K562 (cell line): Measurements from ENCODE around the gene SLC24A3. TPM values are rescaled to one million over a fixed set of nuclear protein-coding genes. Genes with fewer than 3 reads are reported as not detected.

Source experiments
- ATAC-seq: fragments of 200-7000 bp; cut with Tn5 transposase; 3 replicates; pipeline ENCODE4 v1.9.1; 2020; ENCODE audit warnings: moderate library complexity
- BruUV-seq: library from RNA; stranded (reverse); fragments of 400-500 nt; replicated peaks from 2 replicates; lab custom pipeline; 2021; lab: Mats Ljungman, UMichigan
- CTCF ChIA-PET: fragments of 300-600 bp; formaldehyde crosslinking; extraction: SDS; loops from one replicate; lab custom pipeline; 2021; ENCODE audit warnings: low intra/inter-chr PET ratio; lab: Yijun Ruan, JAX
- POLR2A ChIA-PET: fragments of 300-600, 350-650 bp; sonication (Branson Sonifier 250); formaldehyde crosslinking; extraction: SDS; loops from one replicate; lab custom pipeline; 2021; ENCODE audit warnings: antibody characterized with exemption, inconsistent platforms; lab: Yijun Ruan, JAX
- DNase-seq, 4 experiments: peaks; one replicate each; pipeline versions ENCODE4 v3.0.0 to v3.0.0-alpha.2; 2011 to 2018; ENCODE audit warnings: low spot score in 3 of 4, mixed read lengths in 3 of 4; ENCODE audit errors: extremely low read depth in 1 of 4
- FAIRE-seq: peaks from 2 replicates; lab custom pipeline; 2011; peaks lifted over from hg19 to GRCh38; lab: Jason Lieb, UNC
- H2AFZ ChIP-seq: 2 replicates; pipeline ENCODE4 v1.6.0; 2011; ENCODE audit warnings: low read depth, low read length, control low read depth, inconsistent platforms
- H3K27ac ChIP-seq: fragments of 200-600 bp; 3 replicates; pipeline ENCODE4 v1.8.0; 2011; ENCODE audit warnings: low read depth, mild to moderate bottlenecking, control low read depth, inconsistent platforms, low read length, moderate library complexity, mixed read lengths; ENCODE audit errors: extremely low read depth
- H3K27me3 ChIP-seq, 2 experiments: fragments of 300-600 bp in 1 of 2; 2 replicates in 1 of 2; 3 replicates in 1 of 2; pipeline versions ENCODE4 v1.6.0 to v1.8.0; 2011; ENCODE audit warnings: inconsistent platforms in 2 of 2, low read length in 2 of 2, mild to moderate bottlenecking in 1 of 2, mixed read lengths in 1 of 2, moderate library complexity in 1 of 2; ENCODE audit not compliant: control insufficient read depth in 2 of 2, insufficient read depth in 2 of 2
- H3K36me3 ChIP-seq: fragments of 300-600 bp; 3 replicates; pipeline ENCODE4 v1.8.0; 2011; ENCODE audit warnings: mild to moderate bottlenecking, low read length, inconsistent platforms; ENCODE audit not compliant: control insufficient read depth, insufficient read depth
- H3K4me1 ChIP-seq, 2 experiments: fragments of 200-600 bp in 1 of 2; replicated peaks in 1 of 2; 2 replicates in 1 of 2; 3 replicates in 1 of 2; pipeline versions ENCODE4 v1.5.1 to v1.8.0; 2011; ENCODE audit warnings: inconsistent platforms in 2 of 2, low read length in 2 of 2, mild to moderate bottlenecking in 1 of 2, mixed read lengths in 1 of 2, moderate library complexity in 1 of 2; ENCODE audit not compliant: control insufficient read depth in 2 of 2, insufficient read depth in 2 of 2
- H3K4me2 ChIP-seq: 2 replicates; pipeline ENCODE4 v1.6.1; 2011; ENCODE audit warnings: low read length, control low read depth, inconsistent platforms, mixed read lengths; ENCODE audit not compliant: insufficient read depth
- H3K4me3 ChIP-seq: fragments of 200-600 bp; sonication (generic), shearing (Covaris generic); 2 replicates; pipeline ENCODE4 v1.5.1; 2016; ENCODE audit warnings: control low read depth, inconsistent platforms
- H3K79me2 ChIP-seq: fragments of 200-600 bp; 3 replicates; pipeline ENCODE4 v1.8.0; 2011; ENCODE audit warnings: low read length, inconsistent platforms; ENCODE audit not compliant: control insufficient read depth, insufficient read depth
- H3K9ac ChIP-seq, 2 experiments: 2 replicates each; pipeline versions ENCODE4 v1.6.0 to v1.6.1; 2011; ENCODE audit warnings: low read depth in 2 of 2, low read length in 2 of 2, control low read depth in 1 of 2, inconsistent platforms in 1 of 2, mild to moderate bottlenecking in 1 of 2, mixed read lengths in 1 of 2; ENCODE audit not compliant: insufficient read depth in 1 of 2
- H3K9me1 ChIP-seq: one replicate; pipeline ENCODE4 v1.6.0; 2011; ENCODE audit warnings: inconsistent platforms, mild to moderate bottlenecking, low read length, moderate library complexity; ENCODE audit not compliant: control insufficient read depth, insufficient read depth
- H3K9me3 ChIP-seq: replicated peaks from 2 replicates; pipeline ENCODE4 v1.5.1; 2011; ENCODE audit warnings: low read depth, low read length, inconsistent platforms; ENCODE audit not compliant: control insufficient read depth, insufficient read depth
- H4K20me1 ChIP-seq: replicated peaks from 2 replicates; pipeline ENCODE4 v1.6.1; 2011; ENCODE audit warnings: low read length, inconsistent platforms, mixed read lengths; ENCODE audit not compliant: control insufficient read depth, insufficient read depth
- ARID2 ChIP-seq: fragments of 450-650 bp; IDR thresholded peaks from 2 replicates; pipeline ENCODE4 v1.6.1; 2017; ENCODE audit warnings: antibody characterized with exemption, mild to moderate bottlenecking
- CCAR2 ChIP-seq: fragments of 200-400 bp; formaldehyde crosslinking; IDR thresholded peaks from 2 replicates; pipeline ENCODE4 v1.6.1; 2017; ENCODE audit warnings: mild to moderate bottlenecking, low read depth, low read length
- POU5F1 ChIP-seq: fragments of 150-350 bp; IDR thresholded peaks from 2 replicates; pipeline ENCODE4 v1.6.1; 2014; ENCODE audit warnings: borderline replicate concordance, low read length, low read depth, mild to moderate bottlenecking; ENCODE audit not compliant: partially characterized antibody
- SNRNP70 ChIP-seq: fragments of 200-400 bp; formaldehyde crosslinking; optimal IDR thresholded peaks from 2 replicates; pipeline ENCODE3; 2017; ENCODE audit warnings: low read depth, low read length
- ZEB2 ChIP-seq: fragments of 450-650 bp; IDR thresholded peaks from 2 replicates; pipeline ENCODE4 v1.6.1; 2016
- ZKSCAN8 ChIP-seq: fragments of 200-800 bp; sonication (Bioruptor generic); IDR thresholded peaks from 2 replicates; pipeline ENCODE4 v1.6.1; 2016; ENCODE audit warnings: missing genetic modification characterization, missing compliant biosample characterization
- WGBS: fragments of 100-300 bp; shearing (Covaris generic); methylation state at CpG from one replicate; pipeline ENCODE4 v1.1.6; 2016; ENCODE audit warnings: low coverage, mixed read lengths; ENCODE audit not compliant: insufficient coverage; ENCODE audit errors: missing lambda C conversion rate; 5-methylcytosine and 5-hydroxymethylcytosine counted together
- in situ Hi-C: fragments of 300-500 bp; cut with MboI; formaldehyde crosslinking; loops from 4 replicates; pipeline ENCODE4 v1.15.0; 2018; ENCODE audit warnings: inconsistent platforms, mixed read lengths
- intact Hi-C: fragments of 100-400 bp; cut with micrococcal nuclease; formaldehyde crosslinking; loops from 2 replicates; pipeline ENCODE4 v1.14.2; 2022
- polyA plus RNA-seq, 8 experiments: library from polyadenylated mRNA; depleted of rRNA in 4 of 8; stranded (reverse) in 5 of 8; unstranded in 3 of 8; fragments of >200 nt; fragmentation: Nextera tagmentation in 2 of 8; fragmentation: Illumina TruSeq in 1 of 8; extraction: Ambion mirVana in 2 of 8; extraction: Trizol in 1 of 8; gene quantifications; 2 replicates each; pipeline versions ENCODE4 v1.2.1 to v1.2.3, GENCODE V29; 2011 to 2014; ENCODE audit warnings: inconsistent platforms in 1 of 8, missing spikeins in 1 of 8
- total RNA-seq, 7 experiments: library from RNA; depleted of rRNA in 6 of 7; stranded (reverse); fragments of >200 nt in 6 of 7; fragmentation: Illumina TruSeq in 2 of 7; extraction: Trizol in 2 of 7; gene quantifications; 2 replicates each; pipeline versions ENCODE4 v1.2.1 to v1.2.3, GENCODE V29; 2011 to 2021; ENCODE audit warnings: low replicate concordance in 1 of 7
- TF ChIP-seq, protein P1 (sequence below): fragments of 250-450 bp; sonication (Bioruptor Pico); IDR thresholded peaks from 2 replicates; pipeline ENCODE4 v1.5.0; 2021

SLC24A3 gene
- total and polyA plus RNA-seq, 9 of the 15 experiments (the other 6 are each of a cell fraction or from before 2014, with no cell fraction given), result not detected

DNA sequence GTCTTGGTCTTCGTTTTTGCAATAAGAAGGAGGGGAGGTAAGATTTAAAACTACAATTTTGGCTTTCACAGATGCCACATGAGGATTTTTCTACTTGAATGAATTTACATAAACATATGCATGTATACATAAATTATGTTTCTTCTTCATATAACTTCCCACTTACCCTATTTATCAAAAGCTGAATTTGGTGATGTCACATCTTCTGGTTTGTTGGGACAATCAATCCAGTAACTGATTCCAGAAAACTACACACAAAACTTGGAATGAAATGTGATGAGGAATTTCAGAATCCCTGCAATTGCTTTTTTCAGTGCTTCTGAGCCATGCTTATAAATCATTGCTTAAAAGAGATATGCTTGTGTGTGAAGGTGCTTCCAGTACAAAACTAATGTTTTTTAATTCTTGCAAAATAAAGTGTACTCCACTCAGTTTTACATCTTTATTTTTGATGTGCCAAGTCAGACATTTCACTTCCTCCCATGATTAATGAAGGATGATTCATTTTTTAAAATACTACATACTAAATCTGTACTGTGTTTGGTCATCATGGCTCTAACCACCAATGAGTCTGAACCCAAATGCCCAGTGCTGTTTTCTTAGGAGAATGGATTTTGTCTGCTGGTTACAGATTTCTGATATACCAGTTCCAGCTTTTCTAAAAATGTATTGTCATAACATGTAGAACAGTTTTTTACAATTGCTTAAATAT is 513.5 kb downstream of the SLC24A3 start:
- Histone ChIP-seq H3K9me1 (no peaks in the 10 kb centered on the region), H3K4me2 (no peak overlapping the region), H3K9me3 (no peaks in the 10 kb centered on the region), H3K79me2 (no peaks in the 10 kb centered on the region), H3K36me3 (no peaks in the 10 kb centered on the region), H3K4me3 (no peak overlapping the region), H3K9ac (no peak overlapping the region), H4K20me1 (no peaks in the 10 kb centered on the region), H3K27ac (no peak overlapping the region), H2AFZ (no peak overlapping the region), H3K4me1 (no peaks in the 10 kb centered on the region), H3K27me3 (no peaks in the 10 kb centered on the region; a peak in 1 of 5 replicates)
- DNase-seq (no peak), ATAC-seq (no peak), FAIRE-seq (no peak)
- intact Hi-C loops (no loop called here), in situ Hi-C loops (no loop called here)
- no peak for TF ChIP-seq ARID2
- TF ChIP-seq SNRNP70, result no peak
- TF ChIP-seq POU5F1, result no peak
- TF ChIP-seq CCAR2, result no peak
- TF ChIP-seq, protein P1, sequence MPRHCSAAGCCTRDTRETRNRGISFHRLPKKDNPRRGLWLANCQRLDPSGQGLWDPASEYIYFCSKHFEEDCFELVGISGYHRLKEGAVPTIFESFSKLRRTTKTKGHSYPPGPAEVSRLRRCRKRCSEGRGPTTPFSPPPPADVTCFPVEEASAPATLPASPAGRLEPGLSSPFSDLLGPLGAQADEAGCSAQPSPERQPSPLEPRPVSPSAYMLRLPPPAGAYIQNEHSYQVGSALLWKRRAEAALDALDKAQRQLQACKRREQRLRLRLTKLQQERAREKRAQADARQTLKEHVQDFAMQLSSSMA (CRISPR knock-in tag), result no peak
- no peak for TF ChIP-seq ZKSCAN8 (CRISPR knock-in tag)
- TF ChIP-seq ZEB2, result no peak
- ChIA-PET POLR2A (interaction anchor here (0.6 kb wide), 1 partner anchor 1690 kb away, joined by 3 read pairs; no protein-coding TSS in a partner anchor), CTCF (no interaction called here)
- no TSS peak for BruUV-seq
- 0% methylated on average over 1 of the region's 1 CpG for WGBS
